B cell (primary cell): ENCODE measurements around the gene MPZL1.

Experiments used
- EZH2 ChIP-seq: IDR thresholded peaks from 2 replicates; pipeline ENCODE4 v1.6.1; 2012; ENCODE audit warnings: borderline replicate concordance, low read depth, mild to moderate bottlenecking, moderate library complexity, low read length; ENCODE audit not compliant: insufficient read depth, poor library complexity, severe bottlenecking
- TF ChIP-seq, protein P1 (sequence below): fragments of 200-600 bp; IDR thresholded peaks from one replicate; pipeline ENCODE4 v1.8.0; 2022; ENCODE audit warnings: antibody characterized with exemption, mild to moderate bottlenecking

DNA sequence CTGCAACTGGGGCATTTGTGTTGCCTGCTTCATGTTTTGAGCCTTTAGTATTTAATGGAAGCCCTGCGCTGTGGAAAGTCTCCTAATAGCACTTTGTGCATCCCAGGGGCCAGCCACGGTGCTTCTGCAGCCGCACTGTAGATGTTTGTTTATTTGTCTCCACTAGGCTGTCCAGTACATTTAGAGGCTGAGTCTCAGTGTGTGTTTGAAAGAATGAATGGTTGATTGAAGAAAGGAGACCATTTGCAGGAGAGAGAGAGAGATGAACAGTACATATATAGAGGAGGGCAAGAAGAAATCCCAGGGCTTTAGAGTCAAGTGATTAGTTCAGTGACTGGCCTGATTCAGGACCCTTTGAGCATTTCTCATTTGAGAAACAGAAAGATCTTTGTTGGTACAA lies 33.9 kb downstream of the MPZL1 start:
- TF ChIP-seq, protein P1, sequence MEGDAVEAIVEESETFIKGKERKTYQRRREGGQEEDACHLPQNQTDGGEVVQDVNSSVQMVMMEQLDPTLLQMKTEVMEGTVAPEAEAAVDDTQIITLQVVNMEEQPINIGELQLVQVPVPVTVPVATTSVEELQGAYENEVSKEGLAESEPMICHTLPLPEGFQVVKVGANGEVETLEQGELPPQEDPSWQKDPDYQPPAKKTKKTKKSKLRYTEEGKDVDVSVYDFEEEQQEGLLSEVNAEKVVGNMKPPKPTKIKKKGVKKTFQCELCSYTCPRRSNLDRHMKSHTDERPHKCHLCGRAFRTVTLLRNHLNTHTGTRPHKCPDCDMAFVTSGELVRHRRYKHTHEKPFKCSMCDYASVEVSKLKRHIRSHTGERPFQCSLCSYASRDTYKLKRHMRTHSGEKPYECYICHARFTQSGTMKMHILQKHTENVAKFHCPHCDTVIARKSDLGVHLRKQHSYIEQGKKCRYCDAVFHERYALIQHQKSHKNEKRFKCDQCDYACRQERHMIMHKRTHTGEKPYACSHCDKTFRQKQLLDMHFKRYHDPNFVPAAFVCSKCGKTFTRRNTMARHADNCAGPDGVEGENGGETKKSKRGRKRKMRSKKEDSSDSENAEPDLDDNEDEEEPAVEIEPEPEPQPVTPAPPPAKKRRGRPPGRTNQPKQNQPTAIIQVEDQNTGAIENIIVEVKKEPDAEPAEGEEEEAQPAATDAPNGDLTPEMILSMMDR, result no peak
- TF ChIP-seq EZH2, result no peak
